H9 (cell line): ENCODE measurements around the gene GRM5. TPM values are rescaled to one million over a fixed set of nuclear protein-coding genes. Genes with fewer than 3 reads are reported as not detected.

Source experiments
- DNase-seq: peaks from one replicate; pipeline ENCODE4 v3.0.0-alpha.2; 2017
- H2AFZ ChIP-seq: one replicate; pipeline ENCODE4 v1.6.1; 2013; ENCODE audit warnings: mild to moderate bottlenecking, low read length, control low read depth, moderate library complexity
- H2AK5ac ChIP-seq: 2 replicates; pipeline ENCODE4 v1.6.1; 2013; ENCODE audit warnings: low read length, control low read depth, mixed read lengths; ENCODE audit not compliant: insufficient read length
- H2BK120ac ChIP-seq: one replicate; pipeline ENCODE4 v1.6.1; 2013; ENCODE audit warnings: low read depth, mild to moderate bottlenecking, low read length, control low read depth, inconsistent platforms; ENCODE audit not compliant: poor library complexity, severe bottlenecking
- H2BK12ac ChIP-seq: 2 replicates; pipeline ENCODE4 v1.6.1; 2013; ENCODE audit warnings: low read length, control low read depth, mixed read lengths, low read depth; ENCODE audit not compliant: insufficient read length
- H2BK15ac ChIP-seq: 2 replicates; pipeline ENCODE4 v1.6.1; 2013; ENCODE audit warnings: low read depth, low read length, control low read depth
- H2BK20ac ChIP-seq: one replicate; pipeline ENCODE4 v1.6.1; 2013; ENCODE audit warnings: low read depth, mild to moderate bottlenecking, low read length, control low read depth, inconsistent platforms; ENCODE audit not compliant: poor library complexity, severe bottlenecking
- H2BK5ac ChIP-seq: 2 replicates; pipeline ENCODE4 v1.6.1; 2013; ENCODE audit warnings: low read length, control low read depth, mixed read lengths; ENCODE audit not compliant: insufficient read length
- H3K14ac ChIP-seq: 2 replicates; pipeline ENCODE4 v1.6.1; 2013; ENCODE audit warnings: low read length, control low read depth; ENCODE audit not compliant: insufficient read depth
- H3K18ac ChIP-seq: 2 replicates; pipeline ENCODE4 v1.6.1; 2013; ENCODE audit warnings: low read depth, mild to moderate bottlenecking, mixed read lengths, low read length, control low read depth; ENCODE audit not compliant: insufficient read length
- H3K23ac ChIP-seq: 2 replicates; pipeline ENCODE4 v1.6.1; 2013; ENCODE audit warnings: low read length, control low read depth, mixed read lengths, low read depth; ENCODE audit not compliant: insufficient read length
- H3K23me2 ChIP-seq: 2 replicates; pipeline ENCODE4 v1.6.1; 2013; ENCODE audit warnings: low read depth, mild to moderate bottlenecking, mixed read lengths, low read length, control low read depth; ENCODE audit not compliant: insufficient read length, poor library complexity, severe bottlenecking
- H3K27ac ChIP-seq: 2 replicates; pipeline ENCODE4 v1.5.1; 2013; ENCODE audit warnings: low read length, control low read depth, mixed read lengths, low read depth; ENCODE audit not compliant: insufficient read length
- H3K27me3 ChIP-seq: 2 replicates; pipeline ENCODE4 v1.6.1; 2013; ENCODE audit warnings: low read length, control low read depth, inconsistent platforms; ENCODE audit not compliant: insufficient read depth
- H3K4ac ChIP-seq: 2 replicates; pipeline ENCODE4 v1.6.1; 2013; ENCODE audit warnings: low read depth, mild to moderate bottlenecking, control low read depth, inconsistent platforms, low read length, moderate library complexity
- H3K4me1 ChIP-seq: 2 replicates; pipeline ENCODE4 v1.6.1; 2013; ENCODE audit warnings: low read length, control low read depth, inconsistent platforms; ENCODE audit not compliant: insufficient read depth
- H3K4me2 ChIP-seq: 2 replicates; pipeline ENCODE4 v1.6.1; 2013; ENCODE audit warnings: low read length, control low read depth, mixed read lengths; ENCODE audit not compliant: insufficient read length, insufficient read depth
- H3K56ac ChIP-seq: 2 replicates; pipeline ENCODE4 v1.6.1; 2013; ENCODE audit warnings: low read depth, mild to moderate bottlenecking, mixed read lengths, low read length, control low read depth; ENCODE audit not compliant: insufficient read length
- H3K79me1 ChIP-seq: 2 replicates; pipeline ENCODE4 v1.6.1; 2013; ENCODE audit warnings: low read depth, mild to moderate bottlenecking, moderate library complexity, low read length, control low read depth, inconsistent platforms; ENCODE audit not compliant: insufficient read depth, poor library complexity, severe bottlenecking
- H3K79me2 ChIP-seq: 2 replicates; pipeline ENCODE4 v1.6.1; 2013; ENCODE audit warnings: low read length, control low read depth, inconsistent platforms; ENCODE audit not compliant: insufficient read depth
- H3K9ac ChIP-seq: 2 replicates; pipeline ENCODE4 v1.6.1; 2013; ENCODE audit warnings: low read length, control low read depth, mixed read lengths; ENCODE audit not compliant: insufficient read length; ENCODE audit errors: extremely low read depth
- H3K9me3 ChIP-seq: one replicate; pipeline ENCODE4 v1.6.1; 2013; ENCODE audit warnings: low read depth, low read length, inconsistent platforms; ENCODE audit not compliant: control insufficient read depth
- H3T11ph ChIP-seq: one replicate; pipeline ENCODE4 v1.6.1; 2013; ENCODE audit warnings: mild to moderate bottlenecking, low read length, control low read depth, inconsistent platforms
- H4K20me1 ChIP-seq: one replicate; pipeline ENCODE4 v1.6.1; 2013; ENCODE audit not compliant: control insufficient read depth, insufficient read length, insufficient read depth
- H4K5ac ChIP-seq: 2 replicates; pipeline ENCODE4 v1.6.1; 2013; ENCODE audit warnings: low read depth, mild to moderate bottlenecking, mixed read lengths, low read length, control low read depth; ENCODE audit not compliant: insufficient read length
- H4K8ac ChIP-seq: replicated peaks from 2 replicates; pipeline ENCODE4 v1.6.1; 2013; ENCODE audit warnings: low read length, control low read depth, mixed read lengths, low read depth; ENCODE audit not compliant: insufficient read length
- H4K91ac ChIP-seq: 2 replicates; pipeline ENCODE4 v1.6.1; 2013; ENCODE audit warnings: low read depth, mild to moderate bottlenecking, moderate library complexity, mixed read lengths, low read length, control low read depth; ENCODE audit not compliant: insufficient read length
- H3K27ac Mint-ChIP-seq, 3 experiments: 2 replicates in 2 of 3; 3 replicates in 1 of 3; pipeline ENCODE4 v1.8.0; 2020 to 2021; ENCODE audit warnings: mixed read lengths in 3 of 3, mild to moderate bottlenecking in 1 of 3, moderate library complexity in 1 of 3
- H3K27me3 Mint-ChIP-seq: 2 replicates; pipeline ENCODE4 v1.8.0; 2021; ENCODE audit warnings: low read depth, mild to moderate bottlenecking, moderate library complexity, mixed read lengths
- H3K36me3 Mint-ChIP-seq, 3 experiments: 2 replicates in 2 of 3; 3 replicates in 1 of 3; pipeline ENCODE4 v1.8.0; 2020 to 2021; ENCODE audit warnings: low read depth in 3 of 3, mixed read lengths in 3 of 3; ENCODE audit not compliant: insufficient read depth in 1 of 3
- H3K4me1 Mint-ChIP-seq, 2 experiments: 2 replicates each; pipeline ENCODE4 v1.8.0; 2020; ENCODE audit warnings: mixed read lengths in 2 of 2
- H3K4me3 Mint-ChIP-seq, 2 experiments: 2 replicates in 1 of 2; 3 replicates in 1 of 2; pipeline ENCODE4 v1.8.0; 2020 to 2021; ENCODE audit warnings: mild to moderate bottlenecking in 2 of 2, mixed read lengths in 2 of 2, moderate library complexity in 1 of 2
- H3K9me3 Mint-ChIP-seq, 2 experiments: 2 replicates in 1 of 2; 3 replicates in 1 of 2; pipeline ENCODE4 v1.8.0; 2020; ENCODE audit warnings: mild to moderate bottlenecking in 2 of 2, mixed read lengths in 2 of 2, moderate library complexity in 1 of 2
- CTCF ChIP-seq: fragments of 200-600 bp; sonication (generic); conservative IDR thresholded peaks from 3 replicates; pipeline ENCODE4 v1.8.0; 2021; ENCODE audit warnings: antibody characterized with exemption, mild to moderate bottlenecking
- WGBS: extraction: QIAGEN DNeasy Blood & Tissue Kit; methylation state at CpG from one replicate; pipeline ENCODE4 v1.1.7; 2013; ENCODE audit warnings: missing lambda C conversion rate, low lambda C conversion rate, mixed read lengths; ENCODE audit not compliant: insufficient read length; ENCODE audit errors: extremely low coverage; 5-methylcytosine and 5-hydroxymethylcytosine counted together
- total RNA-seq: library from RNA; stranded (reverse); gene quantifications from 2 replicates; pipeline ENCODE4 v1.2.1, GENCODE V29; 2021

Gene GRM5
- total RNA-seq, 1 experiment from 2014 or later: not detected

DNA sequence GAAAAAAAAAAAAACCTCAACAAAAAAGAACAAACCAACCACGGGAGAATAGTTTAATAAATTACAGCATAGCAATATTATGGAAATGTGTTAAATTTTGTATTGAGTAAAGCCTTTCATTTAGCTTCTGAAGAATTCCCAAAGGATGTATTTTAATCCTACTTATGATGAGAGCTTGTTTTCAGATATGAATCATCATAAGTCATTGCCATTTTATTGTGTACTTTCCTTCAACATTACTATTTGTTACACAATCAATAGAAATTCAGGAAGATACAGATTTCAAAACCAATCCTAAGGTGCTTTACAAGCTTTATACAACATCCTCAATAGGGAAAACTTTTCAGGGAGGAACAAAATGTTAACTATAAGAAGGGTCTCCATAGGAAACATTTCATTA, 527.7 kb downstream of the GRM5 start:
- Histone ChIP-seq H3K23ac (no peak overlapping the region), H2AK5ac (no peak overlapping the region), H4K5ac (no peak overlapping the region), H2BK5ac (no peak overlapping the region), H2BK20ac (no peak overlapping the region), H3K9me3 (no peaks in the 10 kb centered on the region), H3K14ac (no peak overlapping the region), H2AFZ (no peak overlapping the region), H3K23me2 (no peaks in the 10 kb centered on the region), H3K27ac (no peak overlapping the region), H4K91ac (no peak overlapping the region), H2BK12ac (no peak overlapping the region), H3K9ac (no peak overlapping the region), H3K56ac (no peak overlapping the region), H2BK120ac (no peak overlapping the region), H4K8ac (no peak overlapping the region), H4K20me1 (no peaks in the 10 kb centered on the region), H3K79me1 (no peaks in the 10 kb centered on the region), H3K79me2 (no peaks in the 10 kb centered on the region), H3K18ac (no peak overlapping the region), H2BK15ac (no peak overlapping the region), H3K4ac (no peak overlapping the region), H3K27me3 (no peaks in the 10 kb centered on the region), H3K4me1 (no peaks in the 10 kb centered on the region), H3T11ph (no peak overlapping the region), H3K4me2 (no peak overlapping the region)
- no peak for TF ChIP-seq CTCF
- Mint-ChIP-seq H3K4me1 (no peaks in the 10 kb centered on the region), H3K27me3 (no peaks in the 10 kb centered on the region), H3K36me3 (no peaks in the 10 kb centered on the region; a peak in 1 of 7 replicates), H3K4me3 (no peak overlapping the region), H3K27ac (no peak overlapping the region), H3K9me3 (no peaks in the 10 kb centered on the region; a peak in 1 of 5 replicates)
- no peak for DNase-seq
- WGBS: no CpG with 5 or more reads among the region's 1 CpG
